LoVo (cell line): Measurements from ENCODE around the gene RCAN2.
A peak's percentile ranks its signal among the peaks of the same experiment; 100 is the strongest.
"Not testable (repeated sequence)": the region's sequence is repeated elsewhere in the genome, so short reads cannot be mapped to it uniquely, and the experiment has no call there.

Experiments
- DNase-seq: peaks from one replicate; pipeline ENCODE4 v3.0.0-alpha.2; 2016; ENCODE audit warnings: low spot score

The RCAN2 gene

GRCh38 chr6:46440141-46440540 is 51.1 kb downstream of the RCAN2 start:
- no peak for DNase-seq

- no peak for DNase-seq
These were observed 53.0 kb downstream of the RCAN2 start for GRCh38 chr6:46438245-46438644.

- DNase-seq, result no peak
These were observed 53.5 kb downstream of the RCAN2 start for GRCh38 chr6:46437671-46438221.

- DNase-seq, result no peak
These were observed 68.6 kb downstream of the RCAN2 start for GRCh38 chr6:46422619-46423018.

GRCh38 chr6:46421939-46422338 is 69.3 kb downstream of the RCAN2 start:
- no peak for DNase-seq

GRCh38 chr6:46420921-46421638 is 70.2 kb downstream of the RCAN2 start:
- no peak for DNase-seq

- DNase-seq, result peak; percentile 71
These were observed 71.7 kb downstream of the RCAN2 start for GRCh38 chr6:46419576-46420002.

- DNase-seq, result no peak
These were observed 76.9 kb downstream of the RCAN2 start for GRCh38 chr6:46414398-46414797.

- no peak for DNase-seq
These were observed 78.6 kb downstream of the RCAN2 start for GRCh38 chr6:46412662-46413061.

- DNase-seq, result no peak
These were observed 79.6 kb downstream of the RCAN2 start for GRCh38 chr6:46411456-46412197.

GRCh38 chr6:46410334-46410953 is 80.8 kb downstream of the RCAN2 start:
- peak; percentile 68 for DNase-seq

GRCh38 chr6:46407776-46408530 is 83.3 kb downstream of the RCAN2 start:
- no peak for DNase-seq

- DNase-seq, result no peak
These were observed 84.0 kb downstream of the RCAN2 start for GRCh38 chr6:46407246-46407645.

- DNase-seq, result not testable (repeated sequence)
These were observed 85.5 kb downstream of the RCAN2 start for GRCh38 chr6:46405620-46406180.

GRCh38 chr6:46400898-46401297 is 90.4 kb downstream of the RCAN2 start:
- no peak for DNase-seq

GRCh38 chr6:46395530-46395929 is 95.7 kb downstream of the RCAN2 start:
- DNase-seq, result no peak

GRCh38 chr6:46393940-46394337 is 97.3 kb downstream of the RCAN2 start:
- no peak for DNase-seq

- no peak for DNase-seq
These were observed 97.9 kb downstream of the RCAN2 start for GRCh38 chr6:46393161-46393939.

GRCh38 chr6:46392294-46392693 is 99.0 kb downstream of the RCAN2 start:
- no peak for DNase-seq

- DNase-seq, result no peak
These were observed 100.9 kb downstream of the RCAN2 start for GRCh38 chr6:46390153-46390876.
